Type B pancreatic cell (in vitro differentiated cells): Measurements from ENCODE around the gene PMPCA. TPM values are rescaled to one million over a fixed set of nuclear protein-coding genes. Genes with fewer than 3 reads are reported as not detected.
"Not testable (repeated sequence)": the region's sequence is repeated elsewhere in the genome, so short reads cannot be mapped to it uniquely, and the experiment has no call there.

ENCODE experiments used
- DNase-seq: peaks from one replicate; pipeline ENCODE4 v3.0.0; 2021; ENCODE audit warnings: mixed read lengths; ENCODE audit not compliant: unreplicated experiment; ENCODE audit errors: extremely low spot score
- H3K27ac Mint-ChIP-seq: 2 replicates; pipeline ENCODE4 v1.8.0; 2021; ENCODE audit warnings: mild to moderate bottlenecking, mixed read lengths
- H3K27me3 Mint-ChIP-seq: 2 replicates; pipeline ENCODE4 v1.8.0; 2021; ENCODE audit warnings: mixed read lengths
- H3K36me3 Mint-ChIP-seq: 2 replicates; pipeline ENCODE4 v1.8.0; 2021; ENCODE audit warnings: mixed read lengths
- H3K4me1 Mint-ChIP-seq: one replicate; pipeline ENCODE4 v1.8.0; 2021; ENCODE audit warnings: mixed read lengths; ENCODE audit not compliant: unreplicated experiment
- H3K4me3 Mint-ChIP-seq: 2 replicates; pipeline ENCODE4 v1.8.0; 2021; ENCODE audit warnings: mild to moderate bottlenecking, mixed read lengths
- H3K9me3 Mint-ChIP-seq: 2 replicates; pipeline ENCODE4 v1.8.0; 2021; ENCODE audit warnings: mixed read lengths
- total RNA-seq: library from RNA; stranded (reverse); gene quantifications from 2 replicates; pipeline ENCODE4 v1.2.1, GENCODE V29; 2021; ENCODE audit warnings: low replicate concordance
- TF ChIP-seq, protein P1 (sequence below): fragments of 200-600 bp; sonication (generic); conservative IDR thresholded peaks from 2 replicates; pipeline ENCODE4 v1.5.0; 2021; ENCODE audit warnings: antibody characterized with exemption, mild to moderate bottlenecking

Gene PMPCA
- total RNA-seq, 1 donor from 2014 or later = 68.1 TPM

DNA sequence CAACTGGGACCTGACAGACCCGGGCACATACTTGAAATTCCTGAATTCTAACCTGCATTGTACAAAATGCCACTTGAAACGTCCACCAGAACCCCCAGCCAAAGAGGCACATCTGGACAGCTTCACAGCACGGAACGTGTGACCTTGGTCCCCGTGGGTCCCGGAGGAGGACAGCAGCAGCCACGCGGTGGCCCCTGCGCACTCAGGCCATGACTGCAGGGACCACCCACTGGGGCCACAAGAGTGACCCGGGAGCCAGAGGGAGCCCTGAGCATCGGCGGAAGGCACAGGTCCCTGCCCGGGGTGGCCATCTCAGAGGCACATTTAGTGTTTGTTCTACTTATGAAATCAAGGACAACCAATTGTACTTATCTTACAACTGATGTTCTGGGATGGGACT lies 8.4 kb upstream of the PMPCA start:
- Mint-ChIP-seq H3K4me1 (peaks cover 7% of the 10 kb centered on the region), H3K9me3 (no peaks in the 10 kb centered on the region), H3K4me3 (no peak overlapping the region), H3K27ac (no peak overlapping the region), H3K27me3 (no peaks in the 10 kb centered on the region), H3K36me3 (no peaks in the 10 kb centered on the region)
- TF ChIP-seq, protein P1, sequence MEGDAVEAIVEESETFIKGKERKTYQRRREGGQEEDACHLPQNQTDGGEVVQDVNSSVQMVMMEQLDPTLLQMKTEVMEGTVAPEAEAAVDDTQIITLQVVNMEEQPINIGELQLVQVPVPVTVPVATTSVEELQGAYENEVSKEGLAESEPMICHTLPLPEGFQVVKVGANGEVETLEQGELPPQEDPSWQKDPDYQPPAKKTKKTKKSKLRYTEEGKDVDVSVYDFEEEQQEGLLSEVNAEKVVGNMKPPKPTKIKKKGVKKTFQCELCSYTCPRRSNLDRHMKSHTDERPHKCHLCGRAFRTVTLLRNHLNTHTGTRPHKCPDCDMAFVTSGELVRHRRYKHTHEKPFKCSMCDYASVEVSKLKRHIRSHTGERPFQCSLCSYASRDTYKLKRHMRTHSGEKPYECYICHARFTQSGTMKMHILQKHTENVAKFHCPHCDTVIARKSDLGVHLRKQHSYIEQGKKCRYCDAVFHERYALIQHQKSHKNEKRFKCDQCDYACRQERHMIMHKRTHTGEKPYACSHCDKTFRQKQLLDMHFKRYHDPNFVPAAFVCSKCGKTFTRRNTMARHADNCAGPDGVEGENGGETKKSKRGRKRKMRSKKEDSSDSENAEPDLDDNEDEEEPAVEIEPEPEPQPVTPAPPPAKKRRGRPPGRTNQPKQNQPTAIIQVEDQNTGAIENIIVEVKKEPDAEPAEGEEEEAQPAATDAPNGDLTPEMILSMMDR = no peak
- DNase-seq = no peak

- TF ChIP-seq, protein P1 = no peak
- no peak for DNase-seq
- Mint-ChIP-seq H3K36me3 (no peaks in the 10 kb centered on the region), H3K27me3 (no peaks in the 10 kb centered on the region), H3K27ac (no peak overlapping the region), H3K4me1 (peaks cover 7% of the 10 kb centered on the region), H3K4me3 (no peak overlapping the region), H3K9me3 (no peaks in the 10 kb centered on the region)
Observed at GRCh38 chr9:136403538-136403914, 6.9 kb upstream of the PMPCA start.

- no peak for DNase-seq
- peaks cover 5% of the 10 kb centered on the region for H3K4me1 Mint-ChIP-seq
- TF ChIP-seq, protein P1 = no peak
- no peaks in the 10 kb centered on the region for H3K36me3 Mint-ChIP-seq
- no peak overlapping the region for H3K4me3 Mint-ChIP-seq
- H3K9me3 Mint-ChIP-seq = no peaks in the 10 kb centered on the region
- H3K27ac Mint-ChIP-seq = no peak overlapping the region
- no peaks in the 10 kb centered on the region for H3K27me3 Mint-ChIP-seq
Observed at GRCh38 chr9:136403915-136404800, 6.3 kb upstream of the PMPCA start.

GRCh38 chr9:136404801-136405136 lies 5.7 kb upstream of the PMPCA start:
- Mint-ChIP-seq H3K9me3 (no peaks in the 10 kb centered on the region), H3K27ac (no peak overlapping the region), H3K27me3 (no peaks in the 10 kb centered on the region), H3K4me1 (peaks cover 8% of the 10 kb centered on the region), H3K36me3 (no peaks in the 10 kb centered on the region), H3K4me3 (no peak overlapping the region)
- TF ChIP-seq, protein P1 = no peak
- DNase-seq = no peak

DNA sequence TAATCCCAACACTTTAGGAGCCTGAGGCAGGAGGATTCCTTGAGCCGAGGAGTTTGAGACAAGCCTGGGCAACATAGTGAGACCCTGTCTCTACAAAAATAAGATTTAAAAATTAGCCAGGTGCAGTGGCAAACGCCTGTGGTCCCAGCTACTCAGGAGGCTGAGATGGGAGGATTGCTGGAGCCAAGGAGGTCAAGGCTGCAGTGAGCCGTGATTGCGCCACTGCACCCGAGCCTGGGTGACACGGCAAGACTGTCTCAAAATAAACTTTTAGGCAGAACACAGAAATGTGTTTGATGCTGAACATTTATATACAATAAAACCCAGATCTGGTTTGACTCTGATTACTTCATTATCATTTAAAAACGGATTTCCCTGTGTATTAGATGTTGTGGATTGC lies 5.0 kb upstream of the PMPCA start:
- H3K27ac Mint-ChIP-seq = no peak overlapping the region
- no peaks in the 10 kb centered on the region for H3K9me3 Mint-ChIP-seq
- H3K27me3 Mint-ChIP-seq = no peaks in the 10 kb centered on the region
- H3K36me3 Mint-ChIP-seq = no peaks in the 10 kb centered on the region
- TF ChIP-seq, protein P1 = no peak
- H3K4me1 Mint-ChIP-seq = peaks cover 10% of the 10 kb centered on the region
- no peak for DNase-seq
- no peak overlapping the region for H3K4me3 Mint-ChIP-seq

GRCh38 chr9:136405904-136406303 lies 4.6 kb upstream of the PMPCA start:
- H3K27me3 Mint-ChIP-seq, H3K4me3 Mint-ChIP-seq: not testable (repeated sequence)

GRCh38 chr9:136407061-136407460 lies 3.4 kb upstream of the PMPCA start:
- not testable (repeated sequence) for DNase-seq, H3K4me3 Mint-ChIP-seq, H3K27ac Mint-ChIP-seq, H3K9me3 Mint-ChIP-seq, H3K36me3 Mint-ChIP-seq, H3K27me3 Mint-ChIP-seq
- H3K4me1 Mint-ChIP-seq = peaks cover 18% of the 10 kb centered on the region

More at GRCh38 chr9:136405904-136406303, 4.6 kb upstream of the PMPCA start:
- not testable (repeated sequence) for H3K4me1 Mint-ChIP-seq, H3K27ac Mint-ChIP-seq, DNase-seq, H3K9me3 Mint-ChIP-seq, H3K36me3 Mint-ChIP-seq
